Stimulated activated CD8-positive, alpha-beta memory T cell treated with anti-CD3 and anti-CD28 coated beads, Interleukin-7, amount 100 ng/mL, for 48 hours (primary cell): Measurements from ENCODE around the gene FAAH.

Experiments used
- DNase-seq, 2 donors: peaks; one replicate each; pipeline ENCODE4 v3.0.0-alpha.2; 2020; ENCODE audit warnings: low read depth in 1 of 2; ENCODE audit errors: extremely low read depth in 1 of 2

Gene FAAH

GRCh38 chr1:46400421-46400820 is 6.3 kb downstream of the FAAH start:
- no peak for DNase-seq

- no peak for DNase-seq
Measured at GRCh38 chr1:46401154-46401913, 7.2 kb downstream of the FAAH start.

GRCh38 chr1:46401964-46402626 is 8.0 kb downstream of the FAAH start:
- no peak for DNase-seq

- DNase-seq = no peak
Measured at GRCh38 chr1:46403916-46404315, 9.8 kb downstream of the FAAH start.

- no peak for DNase-seq
Measured at GRCh38 chr1:46404482-46405196, 10.5 kb downstream of the FAAH start.

- no peak for DNase-seq
Measured at GRCh38 chr1:46405197-46405555, 11.1 kb downstream of the FAAH start.

GRCh38 chr1:46405724-46406123 is 11.6 kb downstream of the FAAH start:
- DNase-seq = no peak

- DNase-seq = no peak
Measured at GRCh38 chr1:46406881-46407608, 12.9 kb downstream of the FAAH start.

- DNase-seq = no peak
Measured at GRCh38 chr1:46407636-46408035, 13.5 kb downstream of the FAAH start.

- no peak for DNase-seq
Measured at GRCh38 chr1:46408356-46409062, 14.4 kb downstream of the FAAH start.

- DNase-seq = no peak
Measured at GRCh38 chr1:46409063-46409372, 14.9 kb downstream of the FAAH start.

GRCh38 chr1:46410156-46411009 is 16.3 kb downstream of the FAAH start:
- DNase-seq = no peak

- no peak for DNase-seq
Measured at GRCh38 chr1:46411010-46411405, 16.9 kb downstream of the FAAH start.

GRCh38 chr1:46411601-46412341 is 17.7 kb downstream of the FAAH start:
- DNase-seq = no peak

GRCh38 chr1:46412893-46413595 is 18.9 kb downstream of the FAAH start:
- no peak for DNase-seq

- DNase-seq = peak in 1 of 2 donors; percentile 18
Measured at GRCh38 chr1:46413596-46413985, 19.5 kb downstream of the FAAH start.

- no peak for DNase-seq
Measured at GRCh38 chr1:46415514-46415913, 21.4 kb downstream of the FAAH start.

GRCh38 chr1:46418976-46419375 is 24.9 kb downstream of the FAAH start:
- no peak for DNase-seq

GRCh38 chr1:46420533-46420915 is 26.4 kb downstream of the FAAH start:
- no peak for DNase-seq
